ENCODE results near the gene CATSPERD. TPM values are rescaled to one million over a fixed set of nuclear protein-coding genes. Genes with fewer than 3 reads are reported as not detected.

Gene CATSPERD
- total and polyA plus RNA-seq, 9 donors, result 0.67 to 4.5 TPM; not detected in 7

GRCh38 chr19:5694167-5694955 is 26.1 kb upstream of the CATSPERD start:
- DNase-seq, result peak in 2 of 5 donors; percentile 23 to 39
- Histone ChIP-seq H3K4me1 (ENCODE audit: insufficient read depth) (peaks cover 4% of the 10 kb centered on the region), H3K27ac (no peak overlapping the region), H3K36me3 (no peaks in the 10 kb centered on the region), H3K27me3 (no peaks in the 10 kb centered on the region), H3K9me3 (no peaks in the 10 kb centered on the region), H3K4me3 (no peak overlapping the region)
- 88 to 91% (median 88%) methylated on average over 42 to 45 of the region's 45 CpGs for WGBS, 3 donors
- intact Hi-C loops (cut with DNase I), result loop anchor here in 1 of 4 donors (5.0 kb wide), 1 partner anchor 647 kb away; no protein-coding TSS in a partner anchor
- TF ChIP-seq CTCF (IDR thresholded peaks at IDR 0.05) (no peak), EP300 (IDR thresholded peaks at IDR 0.05) (no peak)

- Histone ChIP-seq H3K27ac (no peak overlapping the region), H3K4me3 (no peak overlapping the region), H3K4me1 (ENCODE audit: insufficient read depth) (peaks cover 4% of the 10 kb centered on the region), H3K27me3 (no peaks in the 10 kb centered on the region), H3K36me3 (no peaks in the 10 kb centered on the region), H3K9me3 (no peaks in the 10 kb centered on the region)
- intact Hi-C loops (cut with DNase I), result loop anchor here in 1 of 4 donors (5.0 kb wide), 1 partner anchor 648 kb away; no protein-coding TSS in a partner anchor
- DNase-seq, result peak in 1 of 5 donors; percentile 39
- TF ChIP-seq EP300 (IDR thresholded peaks at IDR 0.05), result no peak
- no peak for TF ChIP-seq POLR2A (IDR thresholded peaks at IDR 0.05)
- TF ChIP-seq CTCF (IDR thresholded peaks at IDR 0.05), result no peak
- 83 to 88% (median 86%) methylated on average over 7 to 8 of the region's 8 CpGs for WGBS, 3 donors
Measured at GRCh38 chr19:5694956-5695648, 25.3 kb upstream of the CATSPERD start.

GRCh38 chr19:5695649-5696195 is 24.7 kb upstream of the CATSPERD start:
- H3K4me3 ChIP-seq, result no peak overlapping the region
- H3K4me1 ChIP-seq (ENCODE audit: insufficient read depth), result peaks cover 4% of the 10 kb centered on the region
- no peaks in the 10 kb centered on the region for H3K27me3 ChIP-seq
- intact Hi-C loops (cut with DNase I), result no loop called here
- H3K27ac ChIP-seq, result no peak overlapping the region
- 71 to 82% (median 73%) methylated on average over 25 to 28 of the region's 28 CpGs for WGBS, 3 donors
- peak in 2 of 5 donors; percentile 9 to 46 for DNase-seq
- TF ChIP-seq CTCF (IDR thresholded peaks at IDR 0.05), result no peak
- no peaks in the 10 kb centered on the region for H3K36me3 ChIP-seq
- no peaks in the 10 kb centered on the region for H3K9me3 ChIP-seq

GRCh38 chr19:5696196-5697021 is 24.0 kb upstream of the CATSPERD start:
- Histone ChIP-seq H3K4me3 (no peak overlapping the region), H3K27me3 (no peaks in the 10 kb centered on the region), H3K36me3 (no peaks in the 10 kb centered on the region), H3K27ac (no peak overlapping the region), H3K4me1 (ENCODE audit: insufficient read depth) (peaks cover 4% of the 10 kb centered on the region), H3K9me3 (no peaks in the 10 kb centered on the region)
- TF ChIP-seq EP300 (IDR thresholded peaks at IDR 0.05) (no peak), POLR2A (IDR thresholded peaks at IDR 0.05) (no peak), CTCF (IDR thresholded peaks at IDR 0.05) (no peak)
- DNase-seq, result peak in 2 of 5 donors; percentile 13 to 48
- intact Hi-C loops (cut with DNase I), result no loop called here
- 75 to 83% (median 81%) methylated on average over 28 to 42 of the region's 42 CpGs for WGBS, 3 donors

Data from ovary (tissue), 9 donors.